GM12874 (cell line): ENCODE results near the gene MYO10.

Experiments
- TF ChIP-seq, protein P1 (sequence below): IDR thresholded peaks from 2 replicates; pipeline ENCODE4 v1.5.1; 2011; ENCODE audit warnings: low read depth, mild to moderate bottlenecking, control low read depth, low read length, moderate library complexity; ENCODE audit not compliant: insufficient read depth

MYO10 gene

DNA sequence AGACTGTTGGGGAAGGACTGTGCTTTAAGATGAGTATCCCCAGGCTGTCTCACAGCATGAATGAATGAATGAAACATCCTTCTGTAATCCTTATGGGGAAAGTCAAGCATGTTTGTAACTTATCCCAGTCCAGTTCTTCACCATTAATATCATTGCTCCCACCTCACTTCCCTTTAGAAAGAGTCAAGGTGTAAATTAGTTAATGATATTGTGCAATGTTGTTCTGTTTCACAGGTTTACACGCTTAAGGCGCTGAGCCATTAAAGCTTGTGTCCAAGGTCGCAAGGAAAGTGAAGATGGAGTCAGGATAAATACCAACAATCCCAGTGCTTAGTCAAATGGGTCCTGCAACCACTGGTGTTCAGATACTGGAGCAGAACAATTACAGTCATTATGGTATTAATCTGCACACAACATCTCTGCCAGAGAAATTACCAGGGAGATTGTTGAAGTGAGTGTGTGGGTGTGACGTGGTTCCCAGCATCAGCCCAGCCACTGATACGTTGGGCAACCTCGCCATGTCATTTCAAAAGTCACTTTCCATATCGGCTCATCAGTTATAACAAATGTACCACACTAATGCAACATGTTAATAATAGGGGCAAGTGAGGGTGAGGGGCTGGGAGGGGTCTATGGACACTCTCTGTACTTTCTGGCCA is 1.5 kb upstream of the MYO10 start:
- TF ChIP-seq, protein P1, sequence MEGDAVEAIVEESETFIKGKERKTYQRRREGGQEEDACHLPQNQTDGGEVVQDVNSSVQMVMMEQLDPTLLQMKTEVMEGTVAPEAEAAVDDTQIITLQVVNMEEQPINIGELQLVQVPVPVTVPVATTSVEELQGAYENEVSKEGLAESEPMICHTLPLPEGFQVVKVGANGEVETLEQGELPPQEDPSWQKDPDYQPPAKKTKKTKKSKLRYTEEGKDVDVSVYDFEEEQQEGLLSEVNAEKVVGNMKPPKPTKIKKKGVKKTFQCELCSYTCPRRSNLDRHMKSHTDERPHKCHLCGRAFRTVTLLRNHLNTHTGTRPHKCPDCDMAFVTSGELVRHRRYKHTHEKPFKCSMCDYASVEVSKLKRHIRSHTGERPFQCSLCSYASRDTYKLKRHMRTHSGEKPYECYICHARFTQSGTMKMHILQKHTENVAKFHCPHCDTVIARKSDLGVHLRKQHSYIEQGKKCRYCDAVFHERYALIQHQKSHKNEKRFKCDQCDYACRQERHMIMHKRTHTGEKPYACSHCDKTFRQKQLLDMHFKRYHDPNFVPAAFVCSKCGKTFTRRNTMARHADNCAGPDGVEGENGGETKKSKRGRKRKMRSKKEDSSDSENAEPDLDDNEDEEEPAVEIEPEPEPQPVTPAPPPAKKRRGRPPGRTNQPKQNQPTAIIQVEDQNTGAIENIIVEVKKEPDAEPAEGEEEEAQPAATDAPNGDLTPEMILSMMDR, result no peak

DNA sequence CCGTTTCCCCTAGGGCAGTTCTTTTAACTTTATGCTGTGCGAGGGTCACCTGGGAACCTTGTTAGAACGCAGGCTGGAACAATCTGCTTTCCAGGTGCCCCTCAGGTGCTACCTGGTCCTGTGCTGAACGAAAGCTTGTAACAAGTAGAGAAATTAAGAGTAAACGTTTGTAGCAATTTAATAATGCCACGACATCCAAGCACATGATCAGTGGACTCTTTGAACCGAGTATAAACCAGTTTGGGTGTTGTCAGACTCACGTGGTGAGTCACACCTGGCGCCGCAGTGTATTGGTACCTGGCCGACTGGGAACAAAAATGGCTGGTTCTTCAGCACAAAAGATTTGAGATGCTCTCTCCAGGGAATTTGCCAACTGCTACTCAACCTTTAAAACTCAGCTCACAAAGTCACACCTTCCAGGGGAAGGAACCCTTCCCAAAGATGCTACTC is 926 bp upstream of the MYO10 start:
- TF ChIP-seq, protein P1, result no peak

DNA sequence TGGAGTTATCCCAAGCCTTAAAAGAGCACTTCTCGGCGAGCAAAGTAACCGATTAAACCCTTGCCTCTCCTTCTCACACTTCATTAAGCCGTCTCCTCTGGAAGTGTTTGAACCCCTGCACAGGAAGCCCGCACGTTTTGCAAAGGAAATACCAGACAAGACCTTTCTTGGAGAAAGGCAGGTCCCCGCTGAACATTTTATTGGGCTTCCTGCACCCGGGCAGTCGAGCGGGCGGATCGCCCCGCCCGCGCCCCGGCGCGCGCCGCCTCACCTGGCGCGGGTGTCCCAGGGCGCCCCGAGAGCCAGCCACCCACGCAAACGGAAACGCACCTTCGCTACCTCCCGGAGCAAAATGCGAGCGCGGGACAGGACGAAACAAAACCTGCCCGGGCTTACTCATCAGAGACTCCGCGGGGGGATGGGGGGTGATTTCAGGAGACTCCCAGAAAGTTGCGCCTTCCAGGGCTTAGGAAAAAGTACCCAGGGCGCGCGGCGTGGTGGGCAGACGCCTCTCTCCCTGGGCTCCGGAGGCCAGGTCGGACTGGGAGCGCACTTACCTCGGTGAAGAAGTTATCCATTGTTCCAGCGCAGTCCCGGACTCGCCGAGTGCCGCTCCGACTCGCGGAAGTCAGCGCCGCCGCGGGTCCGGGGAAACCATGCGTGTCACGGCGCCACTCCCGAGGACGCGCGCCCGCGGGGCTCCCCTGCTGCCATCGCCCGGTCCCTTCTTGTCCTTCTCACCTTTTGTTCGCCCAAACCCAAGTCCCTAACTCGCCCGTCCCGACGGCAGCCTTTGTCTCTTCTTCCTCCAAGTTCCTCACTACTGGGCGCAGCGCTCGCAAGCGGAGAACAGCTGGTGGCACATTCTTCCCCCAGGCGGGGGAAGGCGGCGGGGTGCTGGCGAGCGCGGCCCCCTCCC is 598 bp downstream of the MYO10 start:
- TF ChIP-seq, protein P1, result no peak

DNA sequence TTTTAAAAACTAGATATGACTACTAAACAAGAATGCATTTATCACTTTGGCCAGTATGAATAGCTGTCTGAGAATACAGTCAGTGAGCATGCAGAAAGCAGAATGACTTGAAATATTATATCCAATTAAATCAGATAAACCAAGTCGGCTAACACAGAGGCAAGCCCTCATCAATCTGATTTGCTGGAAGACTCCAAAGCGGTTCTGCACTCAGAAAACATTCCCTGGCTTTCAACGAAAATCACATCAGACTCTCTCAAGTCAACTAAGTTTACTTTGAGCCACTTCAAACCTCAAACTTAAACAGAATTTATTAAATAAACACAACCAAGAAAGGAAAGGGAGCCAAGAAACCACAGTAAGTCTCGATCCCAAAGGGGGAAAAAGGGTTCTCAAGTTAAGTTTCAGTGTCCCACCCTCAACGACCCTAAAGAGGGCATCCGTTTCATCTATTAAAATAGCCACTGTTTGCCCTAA is 1.4 kb downstream of the MYO10 start:
- TF ChIP-seq, protein P1, result no peak

DNA sequence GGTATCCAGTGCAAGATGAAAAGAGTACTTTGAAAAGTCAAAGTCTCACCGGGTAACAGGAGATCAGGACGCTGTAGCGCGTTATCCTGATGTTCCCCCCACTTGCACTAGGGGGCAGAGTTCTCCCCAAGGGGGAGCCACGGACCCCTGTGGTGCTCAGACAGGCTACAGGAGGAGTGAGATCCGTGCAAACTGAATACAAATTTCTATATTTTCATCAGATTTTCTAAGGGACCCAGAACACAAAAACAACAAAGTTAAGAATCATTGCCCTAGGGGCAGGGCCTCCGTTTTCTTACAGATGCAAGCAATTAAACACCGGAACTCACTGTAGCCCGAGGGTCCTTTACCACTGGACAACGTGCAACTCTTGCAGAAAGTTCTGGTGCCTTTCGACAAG is 2.0 kb downstream of the MYO10 start:
- TF ChIP-seq, protein P1, result peak; percentile 90

DNA sequence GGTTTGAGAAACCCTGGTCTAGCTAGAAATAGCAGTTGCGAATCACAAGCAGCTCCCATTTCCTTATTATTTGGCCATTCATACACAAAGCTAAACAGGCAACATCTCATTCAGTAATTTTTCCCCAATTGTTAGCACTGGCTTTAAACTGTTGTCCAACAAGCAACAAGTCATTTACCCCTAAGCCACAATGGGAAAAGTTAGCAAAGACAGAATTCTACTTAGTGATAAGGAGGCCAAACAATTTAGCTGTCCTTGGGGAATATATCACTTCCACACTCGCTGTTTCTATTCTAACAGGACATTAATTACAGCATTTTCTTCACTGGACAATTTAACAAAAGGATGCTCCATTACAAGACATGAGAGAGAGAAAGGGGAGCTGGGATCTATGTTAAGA is 2.8 kb downstream of the MYO10 start:
- TF ChIP-seq, protein P1, result no peak

DNA sequence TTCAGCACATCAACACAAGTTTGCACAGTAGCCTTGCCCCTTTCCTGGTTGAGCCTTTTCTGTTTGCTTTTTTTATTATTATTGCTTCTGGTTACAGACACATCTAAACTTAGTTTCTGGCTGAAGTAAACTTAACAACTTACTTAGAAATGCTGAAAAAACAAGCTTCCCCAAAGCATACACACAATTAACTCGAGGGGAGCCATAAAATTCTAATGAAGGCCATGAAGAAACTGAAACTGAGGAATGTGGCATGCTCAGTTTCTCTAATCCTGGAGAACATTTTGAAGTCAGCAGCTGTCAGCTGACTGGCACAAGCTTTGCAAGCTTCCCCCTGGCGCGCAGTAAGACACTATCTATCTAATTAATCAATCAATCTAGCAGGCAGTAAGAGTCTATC is 3.7 kb downstream of the MYO10 start:
- TF ChIP-seq, protein P1, result no peak
